ENCODE data around the gene STAC3. TPM values are rescaled to one million over a fixed set of nuclear protein-coding genes. Genes with fewer than 3 reads are reported as not detected.

Gene STAC3
- total and polyA plus RNA-seq, 4 donors, result 0.82 to 5.8 (median 4.1) TPM

DNA sequence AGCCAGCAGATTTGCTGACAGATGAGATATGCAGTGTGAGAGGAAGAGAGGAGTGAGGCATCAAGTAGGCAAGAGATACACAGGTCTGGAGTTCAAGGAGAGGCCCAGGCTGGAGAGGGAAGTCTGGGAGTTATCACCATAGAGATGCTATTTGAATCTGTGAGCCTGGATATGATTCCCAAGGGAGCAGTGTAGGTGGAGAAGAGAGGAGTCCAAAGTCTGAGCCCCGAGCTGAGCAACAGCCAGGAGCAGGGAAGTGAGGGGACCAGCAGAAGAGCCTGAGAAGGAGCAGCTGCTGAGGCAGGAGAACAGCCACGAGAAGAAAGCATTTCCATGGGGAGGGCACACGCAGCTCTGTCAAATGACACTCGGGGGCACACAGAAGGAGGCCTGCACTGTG is 54.5 kb downstream of the STAC3 start:
- DNase-seq (no peak), ATAC-seq (ENCODE audit: low FRiP score) (no peak)
- WGBS, 2 donors, result 58 to 71% methylated on average over 4 of the region's 4 CpGs
- Histone ChIP-seq H3K27ac (ENCODE audit: low read depth in 1 of 2, low read length in 2 of 2) (no peak overlapping the region), H3K27me3 (ENCODE audit: control insufficient read depth in 1 of 2, insufficient read depth in 2 of 2, low read length in 1 of 2) (no peaks in the 10 kb centered on the region), H3K4me1 (ENCODE audit: control insufficient read depth in 1 of 2, insufficient read depth in 2 of 2, low read length in 2 of 2) (no peaks in the 10 kb centered on the region), H3K9me3 (ENCODE audit: control insufficient read depth, low read length) (no peaks in the 10 kb centered on the region), H3K36me3 (ENCODE audit: control insufficient read depth in 1 of 2, insufficient read depth in 2 of 2, low read length in 1 of 2) (peaks cover 16 to 43% of the 10 kb centered on the region in 2 donors), H3K4me3 (ENCODE audit: low read length in 2 of 2) (no peak overlapping the region)
- intact Hi-C loops (cut with DNase I), result no loop called here

GRCh38 chr12:57195611-57196371 is 55.2 kb downstream of the STAC3 start:
- Histone ChIP-seq H3K27ac (ENCODE audit: low read depth in 1 of 2, low read length in 2 of 2) (no peak overlapping the region), H3K36me3 (ENCODE audit: control insufficient read depth in 1 of 2, insufficient read depth in 2 of 2, low read length in 1 of 2) (peaks cover 13 to 44% of the 10 kb centered on the region in 2 donors), H3K4me3 (ENCODE audit: low read length in 2 of 2) (no peak overlapping the region), H3K27me3 (ENCODE audit: control insufficient read depth in 1 of 2, insufficient read depth in 2 of 2, low read length in 1 of 2) (no peaks in the 10 kb centered on the region), H3K4me1 (ENCODE audit: control insufficient read depth in 1 of 2, insufficient read depth in 2 of 2, low read length in 2 of 2) (no peaks in the 10 kb centered on the region), H3K9me3 (ENCODE audit: control insufficient read depth, low read length) (no peaks in the 10 kb centered on the region)
- ATAC-seq (ENCODE audit: low FRiP score) (no peak), DNase-seq (no peak)
- WGBS, 2 donors, result 81 to 82% methylated on average over 34 of the region's 34 CpGs
- intact Hi-C loops (cut with DNase I), result no loop called here

GRCh38 chr12:57195186-57195585 is 55.8 kb downstream of the STAC3 start:
- Histone ChIP-seq H3K27ac (ENCODE audit: low read depth in 1 of 2, low read length in 2 of 2) (no peak overlapping the region), H3K9me3 (ENCODE audit: control insufficient read depth, low read length) (no peaks in the 10 kb centered on the region), H3K27me3 (ENCODE audit: control insufficient read depth in 1 of 2, insufficient read depth in 2 of 2, low read length in 1 of 2) (no peaks in the 10 kb centered on the region), H3K4me3 (ENCODE audit: low read length in 2 of 2) (no peak overlapping the region), H3K36me3 (ENCODE audit: control insufficient read depth in 1 of 2, insufficient read depth in 2 of 2, low read length in 1 of 2) (peaks cover 13 to 44% of the 10 kb centered on the region in 2 donors), H3K4me1 (ENCODE audit: control insufficient read depth in 1 of 2, insufficient read depth in 2 of 2, low read length in 2 of 2) (no peaks in the 10 kb centered on the region)
- WGBS, 2 donors, result 87 to 89% methylated on average over 19 of the region's 19 CpGs
- no peak for ATAC-seq (ENCODE audit: low FRiP score)
- DNase-seq, result no peak
- intact Hi-C loops (cut with DNase I), result no loop called here

- H3K27me3 ChIP-seq (ENCODE audit: control insufficient read depth in 1 of 2, insufficient read depth in 2 of 2, low read length in 1 of 2), result no peaks in the 10 kb centered on the region
- DNase-seq, result no peak
- peaks cover 7 to 44% of the 10 kb centered on the region in 2 donors for H3K36me3 ChIP-seq (ENCODE audit: control insufficient read depth in 1 of 2, insufficient read depth in 2 of 2, low read length in 1 of 2)
- no peak overlapping the region for H3K4me3 ChIP-seq (ENCODE audit: low read length in 2 of 2)
- 91 to 92% methylated on average over 18 of the region's 18 CpGs for WGBS, 2 donors
- ATAC-seq (ENCODE audit: low FRiP score), result no peak
- H3K27ac ChIP-seq (ENCODE audit: low read depth in 1 of 2, low read length in 2 of 2), result no peak overlapping the region
- H3K9me3 ChIP-seq (ENCODE audit: control insufficient read depth, low read length), result no peaks in the 10 kb centered on the region
- intact Hi-C loops (cut with DNase I), result no loop called here
- no peaks in the 10 kb centered on the region for H3K4me1 ChIP-seq (ENCODE audit: control insufficient read depth in 1 of 2, insufficient read depth in 2 of 2, low read length in 2 of 2)
Observed at GRCh38 chr12:57194253-57194652, 56.7 kb downstream of the STAC3 start.

DNA sequence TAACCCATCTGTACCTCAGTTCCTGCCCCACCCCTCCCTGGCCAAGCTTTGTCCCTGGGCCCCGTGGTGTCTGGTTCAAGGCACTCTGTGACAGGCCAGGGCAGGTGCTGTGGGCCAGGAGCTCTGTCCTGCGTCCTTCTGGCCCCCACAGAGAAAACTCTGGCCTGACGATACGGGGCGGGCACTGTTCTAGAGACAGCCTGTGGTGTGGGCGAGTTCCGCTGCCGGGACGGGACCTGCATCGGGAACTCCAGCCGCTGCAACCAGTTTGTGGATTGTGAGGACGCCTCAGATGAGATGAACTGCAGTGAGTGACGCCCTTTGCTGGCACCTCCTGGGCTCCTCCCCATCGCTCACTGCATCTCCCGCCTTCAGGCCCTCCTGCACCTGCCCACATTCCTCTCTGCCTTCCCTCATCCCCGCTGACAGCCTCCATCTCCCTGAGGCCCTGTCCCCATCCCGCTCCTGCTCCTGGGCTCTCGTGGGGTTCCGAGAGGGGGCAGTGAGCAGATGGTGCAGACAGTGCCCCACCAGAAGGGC is 57.2 kb downstream of the STAC3 start:
- Histone ChIP-seq H3K4me3 (ENCODE audit: low read length in 2 of 2) (no peak overlapping the region), H3K4me1 (ENCODE audit: control insufficient read depth in 1 of 2, insufficient read depth in 2 of 2, low read length in 2 of 2) (no peaks in the 10 kb centered on the region), H3K9me3 (ENCODE audit: control insufficient read depth, low read length) (no peaks in the 10 kb centered on the region), H3K27me3 (ENCODE audit: control insufficient read depth in 1 of 2, insufficient read depth in 2 of 2, low read length in 1 of 2) (no peaks in the 10 kb centered on the region), H3K27ac (ENCODE audit: low read depth in 1 of 2, low read length in 2 of 2) (no peak overlapping the region), H3K36me3 (ENCODE audit: control insufficient read depth in 1 of 2, insufficient read depth in 2 of 2, low read length in 1 of 2) (peaks cover 4 to 43% of the 10 kb centered on the region in 2 donors)
- no peak for ATAC-seq (ENCODE audit: low FRiP score)
- intact Hi-C loops (cut with DNase I), result no loop called here
- WGBS, 2 donors, result 84 to 87% methylated on average over 18 to 19 of the region's 19 CpGs
- no peak for DNase-seq

Small RNA genes within 50 kb of the gene (microRNA-seq; reads per million reads assigned to microRNA genes)
- gene MIR1228, result 0.99 to 8.9 reads per million in 2 donors

Other genes with a start within 250 kb of the STAC3 start
- gene ZBTB39, start 244.6 kb downstream of the STAC3 start, total RNA-seq, result 1 to 10 TPM; 6.5 to 6.8 TPM
- gene ZBTB39, start 244.6 kb downstream of the STAC3 start, polyA plus RNA-seq, result 1 to 10 TPM; 1.5 to 2.1 TPM
- not detected for gene TAC3, start 234.7 kb downstream of the STAC3 start, total RNA-seq
- under 1 TPM in 1 of 2 donors, not detected in 1; 0.88 TPM for gene TAC3, start 234.7 kb downstream of the STAC3 start, polyA plus RNA-seq
- gene MYO1A, start 201.1 kb downstream of the STAC3 start, total RNA-seq, result 1 to 10 TPM in 1 of 2 donors, under 1 TPM in 1; 0.58 to 1.4 TPM
- gene MYO1A, start 201.1 kb downstream of the STAC3 start, polyA plus RNA-seq, result 10 to 100 TPM in 1 of 2 donors, under 1 TPM in 1; 0.05 to 77.4 TPM
- gene NEMP1, start 172.4 kb downstream of the STAC3 start, total RNA-seq, result 1 to 10 TPM; 7.6 to 10.0 TPM
- gene NEMP1, start 172.4 kb downstream of the STAC3 start, polyA plus RNA-seq, result 1 to 10 TPM in 1 of 2 donors, under 1 TPM in 1; 0.75 to 5.8 TPM
- 10 to 100 TPM; 31.6 to 48.4 TPM for gene NAB2, start 162.1 kb downstream of the STAC3 start, total RNA-seq
- gene NAB2, start 162.1 kb downstream of the STAC3 start, polyA plus RNA-seq, result 10 to 100 TPM; 19.8 to 32.2 TPM
- 100 to 1,000 TPM; 199 to 258 TPM for gene STAT6, start 139.8 kb downstream of the STAC3 start, total RNA-seq
- gene STAT6, start 139.8 kb downstream of the STAC3 start, polyA plus RNA-seq, result 100 to 1,000 TPM in 1 of 2 donors, 10 to 100 TPM in 1; 99.8 to 382 TPM
- gene LRP1, start 122.7 kb downstream of the STAC3 start, total RNA-seq, result 100 to 1,000 TPM; 517 to 992 TPM
- 100 to 1,000 TPM in 1 of 2 donors, 10 to 100 TPM in 1; 36.8 to 223 TPM for gene LRP1, start 122.7 kb downstream of the STAC3 start, polyA plus RNA-seq
- gene LRP1-AS, start 103.6 kb downstream of the STAC3 start, total RNA-seq, result not detected
- not detected for gene LRP1-AS, start 103.6 kb downstream of the STAC3 start, polyA plus RNA-seq
- gene NXPH4, start 34.4 kb downstream of the STAC3 start, total RNA-seq, result 1 to 10 TPM in 1 of 2 donors, under 1 TPM in 1; 0.55 to 1.2 TPM
- gene NXPH4, start 34.4 kb downstream of the STAC3 start, polyA plus RNA-seq, result under 1 TPM; 0.31 to 0.38 TPM
- 10 to 100 TPM; 50.3 to 59.1 TPM for gene SHMT2, start 21.5 kb downstream of the STAC3 start, total RNA-seq
- 10 to 100 TPM; 34.3 to 53.4 TPM for gene SHMT2, start 21.5 kb downstream of the STAC3 start, polyA plus RNA-seq
- gene R3HDM2, start 179.9 kb upstream of the STAC3 start, total RNA-seq, result 10 to 100 TPM; 55.8 to 75.4 TPM
- 10 to 100 TPM; 11.3 to 22.7 TPM for gene R3HDM2, start 179.9 kb upstream of the STAC3 start, polyA plus RNA-seq
- gene INHBC, start 183.6 kb upstream of the STAC3 start, total RNA-seq, result not detected
- gene INHBC, start 183.6 kb upstream of the STAC3 start, polyA plus RNA-seq, result not detected
- not detected for gene INHBE, start 204.1 kb upstream of the STAC3 start, total RNA-seq
- gene INHBE, start 204.1 kb upstream of the STAC3 start, polyA plus RNA-seq, result not detected
- 10 to 100 TPM in 1 of 2 donors, 1 to 10 TPM in 1; 2.4 to 15.5 TPM for gene GLI1, start 208.6 kb upstream of the STAC3 start, total RNA-seq
- gene GLI1, start 208.6 kb upstream of the STAC3 start, polyA plus RNA-seq, result 1 to 10 TPM in 1 of 2 donors, under 1 TPM in 1; 0.25 to 2.1 TPM
- gene ARHGAP9, start 228.7 kb upstream of the STAC3 start, total RNA-seq, result 10 to 100 TPM; 16.2 to 38.8 TPM
- gene ARHGAP9, start 228.7 kb upstream of the STAC3 start, polyA plus RNA-seq, result 10 to 100 TPM in 1 of 2 donors, 1 to 10 TPM in 1; 5.5 to 21.2 TPM
- gene MARS1, start 236.9 kb upstream of the STAC3 start, total RNA-seq, result 100 to 1,000 TPM; 117 to 136 TPM
- gene MARS1, start 236.9 kb upstream of the STAC3 start, polyA plus RNA-seq, result 10 to 100 TPM; 34.9 to 95.8 TPM